Breast epithelium (tissue), 4 donors: Measurements from ENCODE around the gene KDM4C. TPM values are rescaled to one million over a fixed set of nuclear protein-coding genes. Genes with fewer than 3 reads are reported as not detected.
A peak's percentile ranks its signal among the peaks of the same experiment; 100 is the strongest.

Source experiments
- DNase-seq, 2 donors: peaks; one replicate each; pipeline ENCODE4 v3.0.0-alpha.2; 2019; ENCODE audit warnings: low spot score in 2 of 2
- H3K27ac ChIP-seq, 2 donors: fragments of 200-600 bp; sonication (generic) in 1 of 2; one replicate each; pipeline ENCODE4 v1.5.1; 2016 to 2019; ENCODE audit warnings: mild to moderate bottlenecking in 1 of 2
- H3K27me3 ChIP-seq, 2 donors: fragments of 200-600 bp; sonication (generic) in 1 of 2; one replicate each; pipeline versions ENCODE4 v1.5.1 to v1.6.0; 2017 to 2019; ENCODE audit warnings: control low read depth in 1 of 2, mild to moderate bottlenecking in 1 of 2
- H3K36me3 ChIP-seq: fragments of 200-600 bp; one replicate; pipeline ENCODE4 v1.5.1; 2019
- H3K4me1 ChIP-seq, 2 donors: fragments of 200-600 bp; sonication (generic); one replicate each; pipeline ENCODE4 v1.5.1; 2016 to 2019; ENCODE audit warnings: control low read depth in 1 of 2
- H3K4me3 ChIP-seq, 3 donors: fragments of 200-600 bp; sonication (generic); 1 replicate in 2 of 3; 2 replicates in 1 of 3; pipeline ENCODE4 v1.5.1; 2016 to 2019; ENCODE audit warnings: mild to moderate bottlenecking in 3 of 3, moderate library complexity in 2 of 3
- H3K9me3 ChIP-seq, 2 donors: fragments of 200-600 bp; sonication (generic) in 1 of 2; one replicate each; pipeline ENCODE4 v1.5.1; 2016 to 2019; ENCODE audit warnings: control low read depth in 1 of 2
- CTCF ChIP-seq, 3 donors: fragments of 450-650 bp; IDR thresholded peaks; one replicate each; pipeline ENCODE4 v1.5.1; 2016 to 2017; ENCODE audit warnings: antibody characterized with exemption in 3 of 3, mild to moderate bottlenecking in 3 of 3, moderate library complexity in 3 of 3
- POLR2A ChIP-seq: fragments of 450-650 bp; IDR thresholded peaks from one replicate; pipeline ENCODE4 v1.6.1; 2016; ENCODE audit warnings: antibody characterized with exemption, mild to moderate bottlenecking, moderate library complexity
- POLR2AphosphoS5 ChIP-seq, 3 donors: sonication (generic); formaldehyde crosslinking; IDR thresholded peaks; one replicate each; pipeline ENCODE4 v1.6.1; 2017; ENCODE audit warnings: antibody characterized with exemption in 3 of 3
- intact Hi-C: fragments of 100-400 bp; cut with DNase I; formaldehyde crosslinking; loops from one replicate; pipeline ENCODE4 v1.15.1; 2023; ENCODE audit warnings: low total_unique reads
- total RNA-seq, 3 donors: library from RNA; depleted of rRNA; stranded (reverse); fragments of >200 nt; gene quantifications; one replicate each; pipeline ENCODE4 v1.1.0, GENCODE V29; 2016

The KDM4C gene
- total RNA-seq, 3 donors from 2014 or later, result 37.8 to 80.9 (median 60.0) TPM

- H3K27ac ChIP-seq, result peak overlapping the region; percentile 74 to 77
- no peaks in the 10 kb centered on the region for H3K4me1 ChIP-seq
- no peaks in the 10 kb centered on the region for H3K27me3 ChIP-seq
- DNase-seq, result peak; percentile 54 to 81
- no peaks in the 10 kb centered on the region for H3K9me3 ChIP-seq
- no peak for TF ChIP-seq POLR2A
- peak in 2 of 3 donors; percentile 43 to 49 for TF ChIP-seq POLR2AphosphoS5 (IDR thresholded peaks at IDR 0.05)
- TF ChIP-seq CTCF (IDR thresholded peaks at IDR 0.05), result no peak
- H3K36me3 ChIP-seq, result no peaks in the 10 kb centered on the region
- intact Hi-C loops, result no loop called here
- H3K4me3 ChIP-seq, result peak overlapping the region; percentile 27 to 72 (median 51)
Measured at GRCh38 chr9:6715755-6716643, 41.8 kb upstream of the KDM4C start.

GRCh38 chr9:6716766-6717165, 41.0 kb upstream of the KDM4C start:
- Histone ChIP-seq H3K9me3 (no peaks in the 10 kb centered on the region), H3K27me3 (no peaks in the 10 kb centered on the region), H3K27ac (peak overlapping the region; percentile 74 to 77), H3K4me1 (no peaks in the 10 kb centered on the region), H3K36me3 (no peaks in the 10 kb centered on the region), H3K4me3 (peak overlapping the region in 2 of 3 donors; percentile 51 to 72)
- DNase-seq, result no peak
- intact Hi-C loops, result no loop called here
- no peak for TF ChIP-seq CTCF (IDR thresholded peaks at IDR 0.05)

GRCh38 chr9:6723881-6724420, 33.8 kb upstream of the KDM4C start:
- intact Hi-C loops, result no loop called here
- no peak overlapping the region for H3K27ac ChIP-seq

GRCh38 chr9:6733257-6733656, 24.5 kb upstream of the KDM4C start:
- TF ChIP-seq CTCF (IDR thresholded peaks at IDR 0.05), result no peak
- no peak for TF ChIP-seq POLR2AphosphoS5 (IDR thresholded peaks at IDR 0.05)
- no peak for TF ChIP-seq POLR2A
- no peak for DNase-seq
- Histone ChIP-seq H3K9me3 (no peaks in the 10 kb centered on the region), H3K27me3 (no peaks in the 10 kb centered on the region), H3K4me3 (no peak overlapping the region), H3K36me3 (no peaks in the 10 kb centered on the region), H3K27ac (no peak overlapping the region), H3K4me1 (no peaks in the 10 kb centered on the region)
- intact Hi-C loops, result no loop called here

More at GRCh38 chr9:6723881-6724420, 33.8 kb upstream of the KDM4C start:
- Histone ChIP-seq H3K36me3 (no peaks in the 10 kb centered on the region), H3K9me3 (no peaks in the 10 kb centered on the region), H3K4me3 (no peak overlapping the region), H3K27me3 (no peaks in the 10 kb centered on the region), H3K4me1 (no peaks in the 10 kb centered on the region)
- TF ChIP-seq CTCF (IDR thresholded peaks at IDR 0.05) (no peak), POLR2A (no peak), POLR2AphosphoS5 (IDR thresholded peaks at IDR 0.05) (no peak)
- DNase-seq, result no peak

- no peaks in the 10 kb centered on the region for H3K9me3 ChIP-seq
- intact Hi-C loops, result no loop called here
- no peaks in the 10 kb centered on the region for H3K4me1 ChIP-seq
- H3K4me3 ChIP-seq, result no peak overlapping the region
- H3K36me3 ChIP-seq, result no peaks in the 10 kb centered on the region
- DNase-seq, result no peak
- TF ChIP-seq CTCF (IDR thresholded peaks at IDR 0.05) (no peak), POLR2A (no peak), POLR2AphosphoS5 (IDR thresholded peaks at IDR 0.05) (no peak)
- no peaks in the 10 kb centered on the region for H3K27me3 ChIP-seq
- H3K27ac ChIP-seq, result no peak overlapping the region
Measured at GRCh38 chr9:6733831-6734230, 23.9 kb upstream of the KDM4C start.
